ENCODE results near the gene XNDC1N.
"Not testable (repeated sequence)": the region's sequence is repeated elsewhere in the genome, so short reads cannot be mapped to it uniquely, and the experiment has no call there.

The XNDC1N gene

GRCh38 chr11:71895961-71896360 is 32.4 kb downstream of the XNDC1N start:
- H3K27me3 ChIP-seq (replicated peaks): no peaks in the 10 kb centered on the region
- no peak overlapping the region for H3K27ac ChIP-seq
- in situ Hi-C loops (cut with HindIII; ENCODE audit: low pct_ligation_motif_present, low sequenced_read_pairs): no loop called here
- TF ChIP-seq CTCF (IDR thresholded peaks at IDR 0.05; ENCODE audit: low read depth, low read length, missing control alignments): no peak
- no peak overlapping the region for H3K4me3 ChIP-seq (ENCODE audit: low read depth, low read length)
- DNase-seq: no peak
- H3K36me3 ChIP-seq (replicated peaks): no peaks in the 10 kb centered on the region

- in situ Hi-C loops (cut with HindIII; ENCODE audit: low pct_ligation_motif_present, low sequenced_read_pairs); DNase-seq; H3K27me3 ChIP-seq (replicated peaks); H3K36me3 ChIP-seq (replicated peaks); H3K4me3 ChIP-seq (ENCODE audit: low read depth, low read length); H3K27ac ChIP-seq: not testable (repeated sequence)
Observed at GRCh38 chr11:71889181-71889872, 39.1 kb downstream of the XNDC1N start.

- H3K4me3 ChIP-seq (ENCODE audit: low read depth, low read length); H3K36me3 ChIP-seq (replicated peaks); in situ Hi-C loops (cut with HindIII; ENCODE audit: low pct_ligation_motif_present, low sequenced_read_pairs); DNase-seq; H3K27me3 ChIP-seq (replicated peaks); H3K27ac ChIP-seq: not testable (repeated sequence)
Observed at GRCh38 chr11:71888335-71889010, 39.9 kb downstream of the XNDC1N start.

- H3K4me3 ChIP-seq (ENCODE audit: low read depth, low read length); DNase-seq; H3K27me3 ChIP-seq (replicated peaks); H3K36me3 ChIP-seq (replicated peaks); in situ Hi-C loops (cut with HindIII; ENCODE audit: low pct_ligation_motif_present, low sequenced_read_pairs); H3K27ac ChIP-seq: not testable (repeated sequence)
Observed at GRCh38 chr11:71885806-71886205, 42.6 kb downstream of the XNDC1N start.

Measured in brain microvascular endothelial cell (primary cell).